Measurements from ENCODE around the gene DEPDC7.
A peak's percentile ranks its signal among the peaks of the same experiment; 100 is the strongest.
"Not testable (repeated sequence)": the region's sequence is repeated elsewhere in the genome, so short reads cannot be mapped to it uniquely, and the experiment has no call there.

The DEPDC7 gene

GRCh38 chr11:33025339-33025722, 9.7 kb downstream of the DEPDC7 start:
- DNase-seq (ENCODE audit: low read depth) = no peak

- DNase-seq (ENCODE audit: low read depth) = no peak
Measured at GRCh38 chr11:33027233-33027632, 11.6 kb downstream of the DEPDC7 start.

GRCh38 chr11:33027846-33028536, 12.3 kb downstream of the DEPDC7 start:
- no peak for DNase-seq (ENCODE audit: low read depth)

- DNase-seq (ENCODE audit: low read depth) = no peak
Measured at GRCh38 chr11:33028537-33028914, 12.8 kb downstream of the DEPDC7 start.

GRCh38 chr11:33029218-33029617, 13.5 kb downstream of the DEPDC7 start:
- DNase-seq (ENCODE audit: low read depth) = not testable (repeated sequence)

GRCh38 chr11:33033493-33033892, 17.8 kb downstream of the DEPDC7 start:
- DNase-seq (ENCODE audit: low read depth) = no peak

GRCh38 chr11:33035011-33035410, 19.3 kb downstream of the DEPDC7 start:
- DNase-seq (ENCODE audit: low read depth) = no peak

GRCh38 chr11:33039274-33040032, 23.8 kb downstream of the DEPDC7 start, which contains the start of gene TCP11L1:
TSS of gene TCP11L1 (plus strand) at chr11:33039572. CDS start at chr11:33043774, 4,202 bp downstream.
- DNase-seq (ENCODE audit: low read depth) = peak; percentile 49

GRCh38 chr11:33040033-33040861, 24.6 kb downstream of the DEPDC7 start:
- DNase-seq (ENCODE audit: low read depth) = peak; percentile 13

GRCh38 chr11:33040862-33041453, 25.3 kb downstream of the DEPDC7 start:
- DNase-seq (ENCODE audit: low read depth) = no peak

- DNase-seq (ENCODE audit: low read depth) = no peak
Measured at GRCh38 chr11:33043221-33043830, 27.6 kb downstream of the DEPDC7 start.

- no peak for DNase-seq (ENCODE audit: low read depth)
Measured at GRCh38 chr11:33044285-33044756, 28.6 kb downstream of the DEPDC7 start.

- DNase-seq (ENCODE audit: low read depth) = no peak
Measured at GRCh38 chr11:33045551-33046255, 30.0 kb downstream of the DEPDC7 start.

- not testable (repeated sequence) for DNase-seq (ENCODE audit: low read depth)
Measured at GRCh38 chr11:33048701-33049100, 33.0 kb downstream of the DEPDC7 start.

GRCh38 chr11:33049565-33050408, 34.1 kb downstream of the DEPDC7 start:
- not testable (repeated sequence) for DNase-seq (ENCODE audit: low read depth)

- DNase-seq (ENCODE audit: low read depth) = no peak
Measured at GRCh38 chr11:33052231-33052630, 36.6 kb downstream of the DEPDC7 start.

- DNase-seq (ENCODE audit: low read depth) = no peak
Measured at GRCh38 chr11:33055375-33055774, 39.7 kb downstream of the DEPDC7 start.

GRCh38 chr11:33057284-33057683, 41.6 kb downstream of the DEPDC7 start:
- DNase-seq (ENCODE audit: low read depth) = no peak

- DNase-seq (ENCODE audit: low read depth) = no peak
Measured at GRCh38 chr11:33059331-33060007, 43.8 kb downstream of the DEPDC7 start.

Data from stimulated activated CD8-positive, alpha-beta memory T cell treated with anti-CD3 and anti-CD28 coated beads, Interleukin-7, amount 100 ng/mL, for 24 hours (primary cell).